ENCODE results near the gene MTFMT.
"Not testable (repeated sequence)": the region's sequence is repeated elsewhere in the genome, so short reads cannot be mapped to it uniquely, and the experiment has no call there.

Gene MTFMT

DNA sequence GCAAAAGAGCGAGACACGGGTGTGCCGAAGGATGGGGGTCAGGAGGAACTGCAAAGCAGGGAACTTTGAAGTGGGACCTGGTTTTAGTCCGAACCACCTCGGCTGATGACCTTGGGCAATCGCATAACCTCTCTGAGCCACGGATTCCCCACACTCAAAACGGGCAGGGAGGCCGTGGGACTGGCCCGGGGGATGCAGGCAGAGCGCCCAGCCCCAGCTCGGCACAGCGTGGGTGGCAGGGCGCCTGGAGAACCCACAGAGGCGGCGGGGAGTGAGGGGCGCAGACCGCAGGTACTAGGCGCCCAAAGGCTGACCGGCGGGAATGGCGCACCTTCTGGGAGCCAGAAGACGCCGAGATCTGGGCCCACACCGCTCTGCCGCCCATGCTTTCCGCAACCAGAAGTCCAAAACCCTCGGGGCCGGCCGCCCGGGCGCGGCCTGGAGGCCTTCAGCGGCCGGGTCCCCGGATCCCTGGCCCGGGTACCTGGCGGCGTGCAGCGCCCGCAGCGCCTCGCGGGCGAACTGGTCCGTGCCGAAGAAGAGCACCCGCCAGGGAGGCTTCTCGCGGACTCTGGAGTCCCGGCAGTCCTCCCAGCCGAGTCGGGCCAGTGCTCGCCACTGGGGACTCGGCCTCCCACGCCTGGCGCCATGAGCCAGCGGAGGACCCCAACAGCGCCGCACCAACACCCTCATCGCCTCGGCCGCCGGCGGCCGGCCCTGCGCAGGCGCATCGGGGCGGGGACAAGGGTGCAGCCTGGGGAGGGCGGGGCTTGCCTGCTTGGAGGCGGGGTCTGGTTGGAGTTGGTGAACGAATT lies at the start of gene MTFMT:
TSS of gene MTFMT (minus strand) at position 719 of the 815 bp plus-strand sequence. CDS start at position 693, 26 bp downstream.
- peak; percentile 81 for DNase-seq

DNA sequence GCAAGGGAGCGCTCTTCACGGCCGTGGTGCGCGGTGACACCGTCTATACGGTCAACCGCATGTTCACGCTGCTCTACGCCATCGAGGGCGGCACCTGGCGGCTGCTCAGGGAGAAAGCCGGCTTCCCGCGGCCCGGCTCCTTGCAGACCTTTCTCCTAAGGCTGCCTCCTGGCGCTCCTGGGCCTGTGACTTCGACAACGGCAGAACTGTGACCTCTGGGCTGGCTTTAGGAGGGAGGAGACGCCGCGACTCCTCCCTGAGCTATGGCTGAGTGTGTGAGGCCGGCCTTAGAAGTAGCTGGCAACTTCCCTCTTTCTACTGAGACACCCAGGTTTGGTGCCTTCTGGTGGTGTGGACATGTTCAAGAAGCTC lies 48.5 kb upstream of the MTFMT start:
- DNase-seq, result no peak

DNA sequence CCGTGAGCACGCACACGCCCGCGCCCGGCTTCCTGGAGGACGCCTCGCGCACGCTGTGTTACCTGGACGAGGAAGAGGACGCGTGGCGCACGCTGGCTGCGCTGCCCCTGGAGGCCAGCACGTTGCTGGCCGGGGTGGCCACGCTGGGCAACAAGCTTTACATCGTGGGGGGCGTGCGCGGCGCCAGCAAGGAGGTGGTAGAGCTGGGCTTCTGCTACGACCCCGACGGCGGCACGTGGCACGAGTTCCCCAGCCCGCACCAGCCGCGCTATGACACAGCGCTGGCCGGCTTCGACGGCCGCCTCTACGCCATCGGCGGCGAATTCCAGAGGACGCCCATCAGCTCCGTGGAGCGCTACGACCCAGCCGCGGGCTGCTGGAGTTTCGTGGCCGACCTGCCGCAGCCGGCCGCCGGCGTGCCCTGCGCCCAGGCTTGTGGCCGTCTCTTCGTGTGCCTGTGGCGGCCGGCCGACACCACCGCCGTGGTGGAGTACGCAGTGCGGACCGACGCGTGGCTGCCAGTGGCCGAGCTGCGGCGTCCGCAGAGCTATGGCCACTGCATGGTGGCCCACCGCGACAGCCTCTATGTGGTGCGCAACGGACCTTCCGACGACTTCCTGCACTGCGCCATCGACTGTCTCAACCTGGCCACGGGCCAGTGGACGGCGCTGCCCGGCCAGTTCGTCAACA lies 48.0 kb upstream of the MTFMT start:
- no peak for DNase-seq

DNA sequence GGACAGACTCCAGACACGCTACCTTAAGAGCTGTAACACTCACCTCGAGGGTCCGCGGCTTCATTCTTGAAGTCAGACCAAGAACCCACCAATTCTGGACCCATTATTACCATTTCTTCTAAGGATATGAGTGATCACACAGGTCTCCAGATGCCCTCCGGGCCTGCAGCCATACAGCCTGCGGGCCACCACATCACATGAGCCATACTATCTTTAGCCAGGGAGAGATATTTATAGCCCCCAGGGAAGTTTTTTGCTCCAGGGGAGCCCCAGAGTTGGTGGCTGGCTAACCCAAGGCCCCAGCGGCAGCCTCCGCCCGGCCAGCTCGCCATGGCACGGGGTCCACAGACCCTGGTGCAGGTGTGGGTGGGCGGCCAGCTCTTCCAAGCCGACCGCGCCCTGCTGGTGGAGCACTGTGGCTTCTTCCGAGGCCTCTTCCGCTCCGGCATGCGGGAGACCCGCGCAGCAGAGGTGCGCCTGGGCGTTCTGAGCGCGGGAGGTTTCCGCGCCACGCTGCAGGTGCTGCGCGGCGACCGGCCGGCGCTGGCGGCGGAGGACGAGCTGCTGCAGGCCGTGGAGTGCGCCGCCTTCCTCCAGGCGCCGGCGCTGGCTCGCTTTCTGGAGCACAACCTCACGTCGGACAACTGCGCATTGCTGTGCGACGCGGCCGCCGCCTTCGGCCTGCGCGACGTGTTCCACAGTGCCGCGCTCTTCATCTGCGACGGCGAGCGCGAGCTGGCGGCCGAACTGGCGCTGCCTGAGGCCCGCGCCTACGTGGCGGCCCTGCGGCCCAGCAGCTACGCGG lies 47.2 kb upstream of the MTFMT start, which contains the start of gene KBTBD13:
TSS of gene KBTBD13 (plus strand) at position 261 of the 805 bp plus-strand sequence. CDS start at position 331, 70 bp downstream.
- DNase-seq, result no peak

DNA sequence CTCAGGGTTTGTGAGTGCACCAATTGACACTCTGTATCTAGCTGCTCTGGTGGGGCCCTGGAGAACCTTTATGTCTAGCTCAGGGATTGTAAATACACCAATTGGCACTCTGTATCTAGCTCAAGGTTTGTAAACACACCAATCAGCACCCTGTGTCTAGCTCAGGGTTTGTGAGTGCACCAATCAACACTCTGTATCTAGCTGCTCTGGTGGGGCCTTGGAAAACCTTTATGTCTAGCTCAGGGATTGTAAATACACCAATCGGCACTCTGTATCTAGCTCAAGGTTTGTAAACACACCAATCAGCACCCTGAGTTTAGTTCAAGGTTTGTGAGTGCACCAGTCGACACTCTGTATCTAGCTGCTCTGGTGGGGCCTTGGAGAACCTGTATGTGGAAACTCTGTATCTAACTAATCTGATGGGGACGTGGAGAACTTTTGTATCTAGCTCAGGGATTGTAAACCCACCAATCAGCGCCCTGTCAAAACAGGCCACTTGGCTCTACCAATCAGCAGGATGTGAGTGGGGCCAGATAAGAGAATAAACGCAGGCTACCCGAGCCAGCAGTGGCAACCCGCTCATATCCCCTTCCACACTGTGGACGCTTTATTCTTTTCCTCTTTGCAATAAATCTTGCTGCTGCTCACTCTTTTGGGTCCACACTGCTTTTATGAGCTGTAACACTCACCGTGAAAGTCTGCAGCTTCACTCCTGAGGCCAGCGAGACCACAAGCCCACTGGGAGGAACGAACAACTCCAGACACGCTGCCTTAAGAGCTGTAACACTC lies 46.4 kb upstream of the MTFMT start:
- DNase-seq, result not testable (repeated sequence)

DNA sequence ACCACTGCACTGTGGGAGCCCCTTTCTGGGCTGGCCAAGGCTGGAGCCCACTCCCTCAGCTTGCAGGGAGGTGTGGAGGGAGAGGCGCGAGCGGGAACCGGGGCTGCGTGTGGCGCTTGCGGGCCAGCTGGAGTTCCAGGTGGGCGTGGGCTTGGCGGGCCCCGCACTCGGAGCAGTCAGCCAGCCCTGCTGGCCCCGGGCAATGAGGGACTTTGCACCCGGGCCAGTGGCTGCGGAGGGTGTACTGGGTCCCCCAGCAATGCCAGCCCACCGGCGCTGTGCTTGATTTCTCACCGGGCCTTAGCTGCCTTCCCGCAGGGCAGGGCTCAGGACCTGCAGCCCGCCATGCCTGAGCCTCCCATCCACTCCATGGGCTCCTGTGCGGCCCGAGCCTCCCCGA lies 45.5 kb upstream of the MTFMT start:
- not testable (repeated sequence) for DNase-seq

DNA sequence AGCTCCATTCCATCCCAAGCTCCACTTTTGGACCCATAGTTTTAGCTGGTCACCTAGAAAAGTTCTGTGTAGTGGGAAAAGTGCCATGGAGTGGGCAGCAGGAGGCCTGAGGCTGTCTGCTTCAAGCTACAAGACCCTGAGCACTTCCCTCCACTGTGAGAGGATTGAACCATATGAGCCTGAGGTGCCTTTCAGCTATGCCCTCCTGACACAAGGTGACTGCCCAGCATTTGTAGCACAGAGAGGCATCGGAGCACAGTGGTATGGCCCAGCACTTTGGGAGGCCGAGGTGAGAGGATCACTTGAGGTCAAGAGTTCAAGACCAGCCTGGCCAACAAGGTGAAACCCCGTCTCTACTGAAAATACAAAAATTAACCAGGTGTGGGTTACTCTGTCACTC lies 43.2 kb upstream of the MTFMT start:
- no peak for DNase-seq

DNA sequence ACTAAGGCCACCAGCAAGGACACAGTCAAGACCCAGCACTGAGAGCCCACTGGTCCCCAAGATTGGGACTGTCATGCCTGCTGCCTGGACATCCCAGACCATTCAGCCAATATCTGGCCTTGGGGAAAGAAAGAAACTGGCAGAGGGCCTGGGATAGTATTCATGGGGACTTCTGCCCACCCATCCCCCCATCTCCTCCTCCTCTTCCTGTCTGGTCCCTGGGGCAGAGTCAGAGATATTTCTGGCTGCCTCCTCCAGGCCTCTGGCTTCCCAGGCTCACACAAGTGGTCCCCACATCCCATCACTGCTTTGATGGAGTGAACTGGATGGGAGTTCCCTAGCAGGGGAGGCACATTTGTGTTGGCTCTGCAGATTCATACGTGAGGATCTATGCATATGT lies 42.6 kb upstream of the MTFMT start:
- DNase-seq, result no peak

DNA sequence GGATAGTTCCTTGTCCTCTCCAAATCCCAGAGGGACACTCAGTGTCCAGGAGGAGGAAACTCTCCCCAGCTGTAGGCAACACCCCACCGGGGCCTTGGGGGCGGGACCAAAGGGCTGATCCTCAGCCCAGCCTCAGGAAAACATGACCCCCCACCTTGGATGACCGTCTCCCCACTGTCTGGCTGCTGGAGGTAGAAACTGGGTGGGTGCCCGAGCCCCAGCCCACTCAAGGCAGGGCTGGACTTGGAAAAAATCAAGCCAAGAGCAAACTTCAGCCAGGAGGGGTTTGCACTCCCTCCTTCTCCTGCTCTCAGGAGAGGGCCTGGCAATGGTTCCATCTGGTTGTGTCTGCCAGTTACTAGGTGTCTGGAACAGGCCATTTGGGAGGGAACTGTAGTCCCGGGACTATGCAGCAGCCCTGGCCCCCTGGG lies 42.0 kb upstream of the MTFMT start:
- DNase-seq, result no peak

DNA sequence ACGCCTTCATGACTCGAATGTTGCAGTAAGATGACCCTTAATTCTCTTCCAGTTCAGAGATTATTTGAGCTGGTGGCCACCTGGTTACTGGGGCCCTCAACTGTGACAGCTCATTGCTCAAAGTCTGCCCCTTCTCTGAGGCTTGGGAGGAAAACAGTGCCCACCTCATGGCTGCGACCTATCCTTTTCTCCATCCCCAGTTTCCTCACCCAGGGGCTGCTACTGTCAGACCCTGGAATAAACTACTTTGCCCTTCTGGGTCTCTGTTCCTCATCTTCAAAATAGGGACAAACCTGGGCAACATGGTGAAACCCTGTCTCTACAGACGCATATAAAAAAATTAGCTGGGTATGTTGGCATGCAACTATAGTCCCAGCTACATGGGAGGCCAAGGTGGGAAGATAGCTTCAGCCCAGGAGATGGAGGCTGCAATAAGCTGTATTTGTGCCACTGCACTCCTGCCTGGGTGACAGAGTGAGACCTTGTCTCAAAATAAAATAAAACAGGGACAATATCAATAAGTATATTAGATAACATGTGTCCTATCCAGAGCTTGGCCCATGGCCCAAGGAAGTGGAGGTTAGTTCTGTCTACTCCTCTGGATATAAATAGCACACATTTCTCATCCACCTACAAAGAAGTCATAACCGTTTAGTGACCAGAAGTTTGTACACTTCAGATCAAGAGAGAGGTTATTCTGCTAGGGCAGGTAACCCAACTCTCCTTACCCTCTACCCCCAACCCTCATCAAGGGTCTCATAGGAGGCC lies 40.5 kb upstream of the MTFMT start:
- DNase-seq, result no peak

DNA sequence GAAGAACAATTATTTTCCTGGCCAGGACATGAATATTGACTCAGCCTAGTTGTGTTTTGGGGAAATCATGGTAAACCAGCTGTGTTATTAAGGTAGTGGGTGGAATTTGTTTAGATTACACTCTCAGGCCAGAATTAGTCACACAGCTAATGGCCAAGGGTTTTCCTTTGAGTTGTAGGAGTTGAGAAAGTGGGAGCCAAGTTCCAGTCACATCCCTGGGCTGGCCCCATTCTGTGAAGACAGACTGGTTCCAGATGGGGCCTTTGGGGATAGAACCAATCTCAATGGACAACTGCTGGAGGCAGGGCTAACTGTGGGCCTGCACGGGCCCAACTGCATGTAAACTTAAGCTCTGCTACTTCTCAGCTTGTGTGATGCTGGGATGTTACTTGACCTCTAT lies 39.7 kb upstream of the MTFMT start:
- no peak for DNase-seq

DNA sequence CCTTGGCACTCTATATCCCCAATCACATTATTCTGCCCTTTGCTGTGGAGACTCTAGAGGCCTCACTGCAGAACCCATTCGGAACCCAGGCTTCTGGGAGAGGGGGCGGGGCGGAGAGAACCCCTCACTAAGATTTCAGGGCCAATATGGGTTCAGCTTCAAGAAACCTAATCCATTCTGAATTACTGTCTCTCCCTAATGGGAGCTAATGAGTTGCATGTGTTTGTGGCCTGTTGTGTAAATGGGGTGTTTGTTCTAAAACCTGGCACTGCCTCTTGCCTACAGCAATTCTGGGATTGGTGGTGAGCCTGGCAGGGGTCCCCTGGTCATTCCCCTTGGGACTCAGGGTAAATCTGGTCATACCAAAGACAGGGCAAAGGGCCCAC lies 39.0 kb upstream of the MTFMT start:
- DNase-seq, result no peak

DNA sequence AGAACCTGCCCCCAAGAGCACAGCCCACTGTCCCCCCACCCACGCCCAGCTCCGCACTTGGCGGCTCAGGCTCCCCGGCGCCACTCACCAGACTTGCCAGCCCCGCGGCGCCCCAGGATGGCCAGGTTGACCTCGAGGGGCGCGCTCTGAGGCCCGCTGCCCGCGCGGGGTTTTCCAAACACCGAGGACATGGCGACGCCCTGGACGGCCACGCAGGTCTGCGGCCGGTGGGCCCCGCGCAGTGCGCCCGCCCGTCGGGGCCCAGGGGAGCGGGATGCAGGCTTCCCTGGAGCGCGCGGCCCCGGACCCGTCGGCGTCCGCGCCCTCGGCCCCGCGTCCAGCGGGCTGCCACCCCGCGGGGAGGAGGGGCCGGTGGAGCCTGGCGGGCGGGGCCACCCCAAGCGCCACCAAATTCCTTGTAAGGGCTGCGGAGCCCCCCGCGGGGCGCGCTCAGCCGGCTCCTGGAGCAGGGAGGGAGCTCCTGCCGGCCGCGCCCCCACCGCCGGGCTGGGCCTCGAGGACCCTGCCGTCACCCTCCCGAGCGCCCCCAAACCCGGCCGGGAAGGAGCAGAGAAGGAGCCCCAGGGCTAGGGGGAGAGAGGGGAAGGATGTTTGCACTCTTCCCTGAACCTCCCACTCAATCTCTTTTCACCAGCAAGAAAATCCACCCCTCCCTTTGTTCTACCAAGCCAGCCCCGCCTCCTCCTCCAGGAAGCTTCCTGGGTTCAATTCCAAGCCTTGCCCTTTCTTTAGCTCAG lies 38.4 kb upstream of the MTFMT start, which contains the start of gene RASL12:
TSS of gene RASL12 (minus strand) at position 347 of the 758 bp plus-strand sequence. CDS start at position 191, 156 bp downstream.
- DNase-seq, result no peak

DNA sequence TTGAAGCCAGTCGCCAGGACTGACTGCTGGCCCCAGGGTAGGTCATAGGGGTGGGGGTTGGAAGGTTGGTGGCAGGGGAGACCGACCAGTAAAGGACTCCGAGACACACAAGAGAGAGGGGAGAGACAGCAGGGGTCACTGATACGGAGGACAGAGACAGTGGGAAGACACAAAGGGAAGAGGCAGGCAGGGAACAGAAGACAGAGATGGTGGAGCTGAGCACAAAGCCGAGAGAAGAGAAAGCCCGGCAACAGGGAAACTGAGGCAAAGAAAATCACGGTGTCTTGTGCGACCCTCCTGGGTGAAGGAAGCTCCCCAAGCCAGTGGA lies 37.8 kb upstream of the MTFMT start:
- DNase-seq, result no peak

DNA sequence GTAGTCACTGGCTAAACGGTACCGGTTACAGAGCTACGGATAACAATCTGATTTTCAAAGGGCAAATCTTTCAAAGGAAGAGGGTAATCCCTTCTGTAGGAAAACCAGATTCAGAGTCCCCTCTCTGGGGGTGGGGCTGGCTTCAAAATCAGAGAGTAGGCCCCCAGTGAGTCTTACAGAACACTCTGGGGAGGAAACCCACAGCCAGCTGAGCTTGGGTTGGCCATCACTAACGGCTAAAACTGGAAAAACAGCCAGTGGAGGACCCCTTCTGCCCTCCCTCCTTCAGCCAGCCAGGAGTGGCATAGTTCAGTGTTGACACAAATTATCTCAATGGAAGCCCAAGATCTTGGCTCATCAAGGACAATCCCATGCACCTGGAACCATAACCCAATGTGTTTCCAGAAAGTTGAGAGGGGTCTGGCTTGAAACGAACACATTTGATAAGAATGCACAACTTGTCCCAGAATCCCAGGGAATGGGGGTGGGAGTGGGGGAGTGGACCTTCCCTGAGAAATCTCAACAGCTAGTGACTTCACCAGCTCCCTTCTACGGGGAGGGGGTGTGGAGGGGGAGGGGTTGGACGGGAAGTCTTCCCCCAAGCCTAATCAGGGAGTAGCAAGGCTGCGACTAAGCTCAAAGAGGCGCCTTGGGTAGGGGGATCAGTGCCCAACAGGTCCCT lies 37.3 kb upstream of the MTFMT start:
- DNase-seq, result no peak

DNA sequence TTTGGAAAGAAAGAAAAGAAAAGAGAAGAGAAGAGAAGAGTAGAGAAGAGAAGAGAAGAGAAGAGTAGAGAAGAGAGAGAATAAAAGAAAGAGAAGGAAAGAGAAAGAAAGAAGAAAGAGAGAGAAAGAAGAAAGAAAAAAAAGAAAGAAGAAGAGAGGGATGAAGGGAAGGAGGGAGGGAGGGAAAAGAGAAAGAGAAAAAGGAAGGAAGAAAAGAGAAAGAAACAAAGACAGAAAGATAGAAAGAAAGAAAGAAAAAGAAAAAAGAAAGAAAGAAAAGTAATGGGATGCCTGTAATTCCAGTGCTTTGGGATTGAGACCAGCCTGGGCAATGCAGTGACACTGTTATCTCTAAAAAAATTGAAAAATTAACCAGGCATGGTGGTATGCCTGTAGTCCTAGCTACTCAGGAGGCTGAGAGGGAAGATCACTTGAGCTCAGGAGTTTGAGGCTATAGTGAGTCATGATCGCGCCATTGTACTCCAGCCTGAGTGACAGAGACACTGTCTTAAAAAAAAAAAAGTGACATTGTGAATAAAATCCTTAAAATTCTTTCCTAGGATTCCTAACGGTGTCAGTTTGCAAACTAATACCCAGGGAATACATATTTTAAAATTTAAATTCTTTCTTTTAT lies 36.7 kb upstream of the MTFMT start:
- no peak for DNase-seq

DNA sequence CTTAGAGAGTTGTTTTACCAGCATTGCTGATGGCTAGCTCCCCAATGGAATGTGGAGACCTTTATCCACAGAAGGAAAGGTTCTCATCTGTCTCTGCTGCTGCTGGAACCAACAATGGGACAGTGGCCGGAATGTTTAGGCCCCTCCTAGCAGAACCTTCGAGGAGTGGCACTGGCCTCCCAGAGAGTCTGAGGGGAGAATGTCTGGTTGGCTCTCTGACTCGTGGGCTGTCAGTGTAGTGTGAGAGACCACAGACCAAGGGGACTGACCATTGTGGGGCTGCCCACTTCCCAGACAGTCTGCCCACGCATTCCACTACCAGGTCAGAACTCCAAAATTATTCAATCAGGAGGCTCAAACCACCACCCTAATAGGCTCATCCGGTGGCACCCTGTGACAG lies 33.3 kb upstream of the MTFMT start:
- DNase-seq, result no peak

DNA sequence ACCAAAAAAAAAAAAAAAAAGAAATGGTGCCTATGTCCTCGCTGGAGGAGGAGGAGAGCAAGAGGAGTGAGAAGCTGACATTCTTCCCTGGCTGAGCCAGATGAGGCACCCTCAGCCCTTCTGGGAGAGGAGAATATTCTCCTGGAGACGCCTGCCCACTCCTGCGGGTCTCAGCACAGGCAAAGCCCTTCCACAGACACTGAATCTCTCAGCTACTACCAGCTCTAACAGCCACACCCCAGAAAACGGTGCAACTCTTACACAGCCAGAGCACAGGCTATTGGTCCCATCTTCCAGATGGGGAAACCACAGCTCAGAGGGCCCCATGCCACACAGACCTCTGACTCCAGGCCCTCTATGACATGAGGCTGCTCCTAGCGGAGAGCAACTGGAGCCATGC lies 32.6 kb upstream of the MTFMT start:
- no peak for DNase-seq

DNA sequence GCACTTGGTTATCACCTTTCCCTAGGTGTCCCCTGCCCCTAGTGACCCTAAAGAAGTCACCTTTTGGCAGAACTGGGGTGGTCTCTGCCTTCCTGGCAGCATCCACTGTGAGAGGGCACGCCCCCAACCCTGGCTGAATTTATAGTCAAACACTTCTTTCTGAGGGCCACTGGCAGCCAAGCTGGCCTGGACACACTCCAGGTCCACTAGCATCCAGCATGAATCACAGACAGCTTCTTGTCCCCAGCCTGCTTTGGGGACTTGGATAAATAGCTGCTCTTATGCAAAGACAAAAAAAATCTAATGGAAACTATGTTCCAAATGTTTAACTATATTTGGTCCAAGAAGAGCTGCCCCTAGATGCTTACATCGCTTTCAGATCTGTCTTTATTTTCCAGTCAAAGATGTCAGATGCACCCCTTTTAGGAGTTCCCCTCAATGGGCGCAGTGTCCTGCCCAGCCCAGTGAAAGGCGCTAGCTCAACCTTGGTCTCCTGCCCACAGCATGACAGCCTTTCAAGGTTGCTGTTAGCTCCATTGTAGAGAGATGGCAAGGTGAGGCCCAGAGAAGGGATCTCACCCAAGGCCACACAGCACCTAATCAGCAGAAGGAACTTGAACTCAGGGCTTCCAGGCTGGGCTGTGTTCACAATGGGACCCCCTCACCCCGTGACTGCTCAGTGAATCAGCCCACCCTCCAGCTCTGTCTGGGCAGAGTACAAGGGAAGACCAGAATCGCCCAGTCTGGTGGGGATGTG lies 31.4 kb upstream of the MTFMT start:
- DNase-seq, result no peak
